GM23248 (cell line): ENCODE data around the gene PIM3.

Experiments used
- EZH2 ChIP-seq: fragments of 200-600 bp; sonication (generic); IDR thresholded peaks from 2 replicates; pipeline ENCODE4 v1.6.1; 2018; ENCODE audit warnings: antibody characterized with exemption, mild to moderate bottlenecking; ENCODE audit not compliant: insufficient read depth, poor library complexity, severe bottlenecking
- EZH2phosphoT487 ChIP-seq: fragments of 200-600 bp; sonication (generic); IDR thresholded peaks from 2 replicates; pipeline ENCODE4 v1.6.1; 2018; ENCODE audit warnings: antibody characterized with exemption, moderate library complexity, mild to moderate bottlenecking, low read depth; ENCODE audit not compliant: insufficient read depth

GRCh38 chr22:49977578-49977977 is 17.0 kb downstream of the PIM3 start:
- TF ChIP-seq EZH2 (no peak), EZH2phosphoT487 (no peak)
